Vagina (tissue), 2 donors: ENCODE results near the gene OSBPL8.

ENCODE experiments used
- CTCF ChIP-seq, 3 experiments: fragments of 450-650 bp in 2 of 3; fragments of 200-600 bp in 1 of 3; sonication (generic) in 1 of 3; IDR thresholded peaks; one replicate each; pipeline ENCODE4 v1.5.1; 2017 to 2019; ENCODE audit warnings: antibody characterized with exemption in 3 of 3, mild to moderate bottlenecking in 2 of 3, moderate library complexity in 2 of 3
- POLR2A ChIP-seq, 2 donors: fragments of 450-650 bp; IDR thresholded peaks; one replicate each; pipeline ENCODE4 v1.6.1; 2017; ENCODE audit warnings: antibody characterized with exemption in 2 of 2, mild to moderate bottlenecking in 2 of 2, moderate library complexity in 2 of 2
- POLR2AphosphoS5 ChIP-seq, 2 donors: sonication (generic); formaldehyde crosslinking; IDR thresholded peaks; one replicate each; pipeline ENCODE4 v1.9.0; 2017; ENCODE audit warnings: antibody characterized with exemption in 2 of 2, mild to moderate bottlenecking in 2 of 2, low read depth in 1 of 2; ENCODE audit not compliant: insufficient read depth in 1 of 2

DNA sequence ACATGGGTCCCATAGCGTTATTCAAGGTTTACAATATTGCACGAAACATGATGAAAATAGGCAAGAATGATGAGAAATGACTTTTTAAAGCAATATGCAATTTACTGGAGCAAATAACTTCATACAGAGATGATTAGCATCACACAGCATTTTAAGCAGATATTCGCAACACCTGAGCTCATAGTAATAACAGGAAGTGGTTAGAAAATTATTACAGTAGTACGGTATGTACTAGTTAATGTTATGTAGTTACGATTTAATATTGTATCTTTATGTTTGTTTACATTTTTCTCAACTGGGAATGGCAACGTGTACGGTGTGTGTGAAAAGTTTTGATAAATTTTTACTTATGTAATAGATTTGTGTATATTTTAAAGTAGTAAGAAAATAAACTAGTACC, 102.6 kb downstream of the OSBPL8 start:
- TF ChIP-seq CTCF (IDR thresholded peaks at IDR 0.05) (no peak), POLR2A (IDR thresholded peaks at IDR 0.05) (no peak), POLR2AphosphoS5 (IDR thresholded peaks at IDR 0.05; ENCODE audit: insufficient read depth in 1 of 2, low read depth in 1 of 2) (no peak)
